ENCODE data around the gene NPB.
"Not testable (repeated sequence)": the region's sequence is repeated elsewhere in the genome, so short reads cannot be mapped to it uniquely, and the experiment has no call there.

NPB gene

DNA sequence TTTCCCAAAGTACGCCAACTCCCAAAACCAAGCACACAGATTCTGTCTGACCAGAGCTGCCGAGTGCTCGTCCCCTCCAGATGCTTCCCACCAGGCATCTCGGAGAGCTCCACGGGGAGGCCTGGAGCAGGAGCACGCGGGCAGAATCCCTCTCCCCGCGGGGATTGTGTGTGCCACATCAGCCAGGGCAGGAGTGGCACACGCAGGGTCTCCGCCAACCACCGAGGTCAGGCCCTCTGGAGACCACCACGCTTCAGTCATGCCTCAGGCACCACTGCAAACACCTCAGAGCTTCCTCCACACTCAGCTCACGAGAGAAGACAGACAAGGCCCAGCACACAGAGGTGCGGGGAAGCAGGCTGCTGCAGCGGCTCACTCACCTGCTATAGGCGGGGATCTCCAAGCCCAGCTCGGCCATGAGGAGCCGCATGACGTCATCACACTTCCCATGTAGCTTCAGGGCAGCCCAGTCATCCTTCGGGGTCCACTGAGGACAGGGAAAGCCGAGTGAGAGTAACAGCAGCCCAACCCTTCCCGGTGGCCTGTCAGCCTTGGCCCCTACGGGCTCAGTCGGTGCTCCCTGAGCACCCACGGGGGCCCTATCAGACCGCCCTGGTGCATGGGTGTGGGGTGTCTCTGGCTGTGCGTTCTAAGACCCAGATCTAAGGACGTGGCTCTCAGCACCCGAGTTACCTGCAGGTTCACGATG is 11.5 kb downstream of the NPB start:
- DNase-seq: no peak

DNA sequence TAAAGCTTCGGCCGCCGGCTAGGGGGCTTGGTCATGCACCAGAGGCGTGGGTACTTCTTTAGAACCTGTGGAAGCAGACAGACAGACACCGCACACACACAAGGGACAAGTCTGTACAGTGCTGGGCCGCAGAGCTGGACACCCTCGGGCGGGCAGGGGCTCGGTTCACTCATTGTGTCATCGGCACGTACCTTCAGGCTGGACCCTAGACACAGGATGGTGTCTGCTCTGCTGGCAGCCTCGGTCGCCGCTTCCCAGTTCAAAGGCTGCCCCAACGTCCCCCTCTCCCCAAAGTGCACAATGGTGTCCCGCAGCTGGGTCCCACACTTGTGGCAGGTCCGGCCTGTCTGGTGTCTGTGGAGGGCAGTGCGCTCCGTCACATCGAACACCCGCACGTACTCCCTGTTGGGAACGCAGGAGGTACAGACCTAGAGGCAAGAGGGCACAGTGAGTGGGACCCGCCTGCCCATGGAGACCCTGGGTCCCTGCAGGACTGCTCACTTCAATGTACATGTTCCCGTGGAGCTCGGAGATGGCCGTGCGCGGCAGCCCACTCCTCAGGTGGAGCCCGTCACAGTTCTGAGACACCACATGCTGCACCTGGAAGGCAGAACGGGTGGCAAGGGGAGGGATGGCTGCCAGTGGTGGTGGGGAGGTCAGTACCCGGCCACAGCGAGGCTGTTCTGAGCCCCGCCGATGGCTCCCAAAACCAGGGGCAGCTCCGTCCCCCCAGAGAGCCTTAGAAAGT is 12.2 kb downstream of the NPB start:
- no peak for DNase-seq

DNA sequence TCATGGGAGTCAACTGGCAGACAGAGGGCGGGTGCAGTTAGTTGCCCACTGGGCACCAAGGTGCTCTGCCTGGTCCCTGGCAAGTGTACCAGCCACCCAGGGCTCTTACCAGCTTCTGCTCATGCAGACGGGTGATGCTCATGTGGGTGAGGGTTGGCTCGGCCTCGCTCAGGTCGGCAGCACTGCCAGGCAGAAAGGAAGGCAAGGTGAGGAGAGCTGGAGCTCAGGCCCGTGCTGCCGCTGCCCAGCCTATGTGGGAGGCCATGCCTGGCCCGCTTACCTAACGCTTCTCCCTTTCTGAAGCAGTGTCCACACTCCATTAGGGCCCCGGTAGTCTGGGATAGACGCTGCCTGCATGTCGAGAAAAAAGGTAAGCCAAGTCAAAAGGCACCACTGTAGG is 13.3 kb downstream of the NPB start:
- no peak for DNase-seq

DNA sequence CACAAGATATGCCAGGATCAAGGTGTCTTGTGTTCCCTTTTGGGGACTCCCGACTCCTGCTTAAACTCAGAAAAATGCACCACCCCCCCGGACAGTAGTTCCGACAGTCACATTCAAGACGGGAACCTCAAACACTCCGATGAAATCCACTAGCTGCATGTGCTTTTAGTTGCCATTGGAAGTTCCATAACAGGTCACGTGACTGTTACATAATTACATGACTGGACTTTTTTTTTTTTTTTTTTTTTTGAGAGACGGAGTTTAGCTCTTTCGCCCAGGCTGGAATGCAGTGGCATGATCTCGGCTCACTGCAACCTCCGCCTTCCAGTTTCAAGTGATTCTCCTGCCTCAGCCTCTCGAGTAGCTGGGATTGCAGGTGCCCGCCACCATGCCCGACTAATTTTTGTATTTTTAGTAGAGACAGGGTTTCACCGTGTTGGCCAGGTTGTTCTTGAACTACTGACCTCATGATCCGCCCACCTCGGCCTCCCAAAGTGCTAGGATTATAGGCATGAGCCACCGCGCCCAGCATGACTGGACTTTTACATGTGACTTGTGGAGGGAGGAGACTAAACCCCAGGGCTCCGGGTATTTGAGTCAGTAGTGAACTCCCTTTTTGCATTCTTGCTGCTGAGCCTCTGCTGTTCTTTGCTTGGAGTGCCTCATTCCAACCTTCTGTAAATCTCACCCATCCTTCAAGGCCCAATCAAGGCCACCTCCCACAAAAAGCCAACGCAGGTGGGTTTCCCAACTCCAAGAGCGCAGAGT is 14.4 kb downstream of the NPB start:
- DNase-seq: no peak

DNA sequence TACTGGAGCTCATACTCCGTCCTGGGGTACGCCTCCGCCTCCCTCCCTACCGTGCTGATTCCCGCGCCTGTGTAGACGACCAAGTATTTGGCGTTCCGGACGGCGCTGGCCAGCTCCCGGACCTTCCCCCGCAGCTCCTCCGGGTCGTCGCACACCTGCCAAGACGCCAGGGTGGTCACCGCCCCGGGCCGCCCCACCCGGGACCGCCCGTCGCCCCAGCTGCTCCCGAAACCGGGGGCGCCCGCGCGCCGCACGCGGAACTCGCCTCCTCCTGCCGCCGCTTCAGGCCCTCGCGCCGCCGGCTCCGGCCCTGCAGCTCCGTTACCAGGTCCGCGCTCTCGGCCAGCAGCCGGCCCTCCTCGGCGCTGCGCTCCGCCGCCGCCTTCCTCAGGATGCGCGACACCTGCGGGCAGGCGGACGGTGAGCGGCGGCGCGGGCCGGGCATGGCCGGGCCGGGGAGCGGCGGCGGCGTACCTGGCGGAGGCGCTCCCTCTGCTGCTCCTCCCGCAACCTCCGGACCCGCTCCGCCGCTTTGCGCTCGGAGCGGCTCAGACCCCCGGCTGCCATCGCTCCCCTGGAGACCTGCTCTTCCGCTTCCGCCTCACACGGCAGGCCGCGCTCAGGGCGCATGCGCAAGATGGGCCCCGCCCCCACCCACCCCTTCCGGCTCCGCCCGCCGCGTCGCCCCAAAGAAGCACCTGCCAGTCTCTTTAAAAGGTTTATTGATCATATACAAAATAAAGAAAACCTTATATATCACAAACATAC is 15.7 kb downstream of the NPB start, which contains the start of gene SIRT7:
TSS of gene SIRT7 (minus strand) at position 612 of the 768 bp plus-strand sequence. CDS start at position 567, 45 bp downstream.
- peak; percentile 72 for DNase-seq

DNA sequence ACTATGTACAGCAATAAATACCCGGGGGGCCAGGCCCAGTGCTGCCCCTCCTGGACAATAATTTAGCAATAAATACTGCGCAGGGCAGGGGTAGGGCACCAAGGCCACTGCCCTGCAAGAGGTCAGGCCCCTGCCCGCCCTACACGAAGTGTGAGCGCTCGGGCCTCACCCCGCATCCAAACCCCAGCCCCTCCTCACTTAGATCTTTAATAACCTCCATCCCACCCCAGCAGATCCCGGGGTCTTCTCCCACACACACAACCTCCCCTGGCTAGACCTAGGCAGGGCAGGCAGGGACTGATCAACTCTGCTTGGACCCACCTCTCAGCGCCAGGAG is 16.3 kb downstream of the NPB start:
- not testable (repeated sequence) for DNase-seq

DNA sequence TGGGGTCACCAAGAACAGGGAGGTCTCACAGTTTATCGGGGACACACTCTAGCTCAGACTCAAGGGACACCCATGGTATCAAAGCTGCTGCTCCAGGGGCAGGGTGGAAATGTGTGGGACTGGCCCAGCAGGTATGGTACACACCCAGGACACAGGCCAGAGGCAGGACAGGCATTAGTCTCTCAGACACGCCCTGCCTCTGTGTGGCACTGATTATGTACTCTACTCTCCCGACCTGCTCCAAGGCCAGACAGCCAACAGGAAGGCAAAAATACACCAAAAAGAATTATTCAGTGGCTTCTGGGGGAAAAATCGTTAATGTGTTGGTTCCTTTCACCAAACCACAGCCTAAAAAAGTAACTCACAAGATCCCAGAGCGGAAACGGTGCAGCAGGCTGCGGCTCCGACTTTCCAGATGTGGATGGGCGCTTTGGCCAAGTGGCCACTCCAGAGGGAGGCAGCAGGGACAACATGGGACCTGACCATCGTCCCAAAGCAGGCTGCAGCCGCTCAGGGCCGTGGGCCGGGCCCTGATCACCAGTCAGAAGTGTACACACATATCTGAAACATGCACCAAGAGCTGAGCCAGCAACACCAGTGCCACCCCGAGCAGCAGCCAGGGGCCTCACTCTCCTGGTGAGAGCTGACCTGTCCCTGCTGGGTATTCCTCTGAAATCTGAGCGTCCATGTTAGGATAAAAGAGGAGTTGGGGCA is 17.0 kb downstream of the NPB start:
- DNase-seq: no peak

DNA sequence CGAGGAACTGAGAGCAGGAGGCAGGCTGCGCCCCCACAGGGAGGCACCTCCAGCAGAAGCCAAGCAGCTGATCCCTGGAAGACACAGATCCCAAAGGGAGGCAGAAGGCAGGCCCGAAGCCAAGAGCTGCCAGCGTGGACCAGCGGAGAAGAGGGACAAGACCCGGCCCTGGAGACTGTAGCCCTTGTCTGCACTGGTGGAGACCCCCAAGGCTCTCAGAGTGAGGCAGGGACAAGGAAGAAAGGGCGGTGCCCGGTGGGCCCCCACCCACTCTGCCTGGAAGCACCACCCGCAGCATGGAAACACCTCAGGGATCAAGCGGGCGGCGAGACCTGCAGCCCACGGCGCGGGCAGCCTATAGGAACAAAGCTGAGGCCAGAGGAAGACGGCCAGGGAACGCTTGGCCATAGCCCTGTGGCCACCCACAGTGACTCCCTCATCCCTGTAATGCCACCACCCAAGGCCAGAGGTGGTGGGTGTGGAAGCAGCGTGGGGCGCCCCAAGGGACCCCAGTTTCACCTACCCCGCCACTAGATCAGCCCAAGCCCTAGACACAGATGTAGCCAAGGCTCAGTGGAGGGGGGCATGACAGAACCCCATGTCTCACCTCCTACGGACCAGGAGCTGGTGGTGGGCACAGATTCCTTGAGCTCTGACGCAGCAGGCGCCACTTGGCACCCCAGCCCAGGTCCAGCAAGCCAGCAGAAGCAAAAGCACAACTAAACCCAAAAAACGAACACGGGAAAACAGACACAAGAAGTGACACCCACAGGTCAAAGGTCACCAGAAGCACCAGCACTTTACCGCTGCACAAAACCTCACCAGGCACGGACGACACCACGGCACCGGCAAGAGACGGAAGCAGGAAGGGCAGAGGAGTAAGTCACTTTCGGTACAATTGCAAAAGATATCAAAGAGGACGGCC is 18.8 kb downstream of the NPB start:
- no peak for DNase-seq

DNA sequence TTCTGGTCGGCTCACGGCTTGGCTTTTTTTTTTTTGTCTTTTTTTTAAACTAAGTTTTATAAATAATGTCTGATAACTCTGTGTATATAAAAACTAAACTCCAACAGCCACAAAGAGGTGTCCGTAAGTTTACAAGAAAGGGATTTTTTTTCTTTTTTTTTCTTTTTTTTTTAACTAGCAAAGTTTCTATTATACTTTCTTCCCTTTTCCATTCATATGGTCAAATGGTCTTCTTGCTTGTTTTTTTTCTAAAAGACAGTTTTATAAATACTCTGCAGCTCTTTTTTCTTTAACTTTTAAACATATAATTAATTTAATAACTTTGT is 19.5 kb downstream of the NPB start:
- no peak for DNase-seq

DNA sequence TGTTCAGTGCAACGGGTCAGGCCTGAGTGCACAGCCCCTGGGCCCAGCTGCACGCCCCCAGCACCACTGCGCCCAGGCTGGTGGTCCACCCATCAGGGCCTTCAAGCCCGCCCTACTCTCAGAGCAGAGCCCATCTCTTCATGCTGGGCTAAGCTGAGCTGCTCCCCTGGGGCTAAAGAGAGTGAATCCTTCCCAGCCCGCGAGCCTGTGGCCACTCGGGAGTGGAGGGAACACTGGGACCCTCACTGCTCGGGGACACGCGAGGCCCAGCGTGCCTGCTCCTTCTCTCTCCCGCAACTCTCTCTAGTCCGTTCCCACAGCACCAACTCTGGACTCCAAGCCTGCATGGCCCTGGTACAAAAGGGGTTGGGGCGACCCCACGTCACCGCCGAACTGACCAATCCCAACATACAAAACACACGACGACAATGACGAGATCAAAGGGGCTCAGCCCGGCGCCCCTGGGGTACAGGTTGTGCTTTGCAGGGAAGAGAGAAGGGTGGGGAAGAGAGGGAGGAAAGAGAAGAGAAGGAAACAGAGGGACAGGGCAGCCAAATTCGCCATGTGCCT is 20.0 kb downstream of the NPB start:
- no peak for DNase-seq

DNA sequence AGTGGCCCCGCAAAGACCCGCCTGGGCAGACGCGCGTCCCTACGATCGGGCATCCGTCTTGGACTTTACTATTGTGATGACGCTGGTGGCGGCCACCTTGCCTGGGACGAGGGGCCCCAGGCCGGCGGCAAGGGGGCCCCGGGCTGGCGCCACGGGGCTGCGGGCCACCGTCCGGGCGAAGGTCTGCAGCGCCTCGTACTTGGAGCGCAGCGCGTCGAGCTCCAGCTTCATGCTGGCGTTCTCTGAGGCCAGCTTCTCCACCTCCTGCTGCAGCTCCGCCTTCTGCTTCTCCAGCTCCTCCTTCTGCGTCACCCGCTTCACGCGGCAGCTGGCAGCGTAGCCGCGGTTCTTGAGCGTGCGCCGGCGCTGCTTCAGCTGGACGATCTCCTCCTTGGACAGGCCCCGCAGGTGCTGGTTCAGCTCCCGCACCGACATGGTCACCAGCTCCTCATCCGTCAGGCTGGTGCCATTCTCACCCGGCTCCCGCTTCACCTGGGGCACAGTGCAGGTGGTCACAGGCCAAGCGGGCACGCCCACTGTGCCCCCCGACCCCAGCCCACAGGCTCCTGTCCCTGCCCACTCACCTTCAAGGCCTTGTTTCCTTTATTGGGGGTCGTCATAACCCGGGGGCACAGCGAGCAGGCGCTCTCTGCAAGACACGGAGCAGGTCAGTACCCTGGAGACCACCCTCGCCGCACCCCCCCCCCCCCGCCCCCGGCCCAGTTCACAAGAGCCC is 20.7 kb downstream of the NPB start:
- DNase-seq: no peak

DNA sequence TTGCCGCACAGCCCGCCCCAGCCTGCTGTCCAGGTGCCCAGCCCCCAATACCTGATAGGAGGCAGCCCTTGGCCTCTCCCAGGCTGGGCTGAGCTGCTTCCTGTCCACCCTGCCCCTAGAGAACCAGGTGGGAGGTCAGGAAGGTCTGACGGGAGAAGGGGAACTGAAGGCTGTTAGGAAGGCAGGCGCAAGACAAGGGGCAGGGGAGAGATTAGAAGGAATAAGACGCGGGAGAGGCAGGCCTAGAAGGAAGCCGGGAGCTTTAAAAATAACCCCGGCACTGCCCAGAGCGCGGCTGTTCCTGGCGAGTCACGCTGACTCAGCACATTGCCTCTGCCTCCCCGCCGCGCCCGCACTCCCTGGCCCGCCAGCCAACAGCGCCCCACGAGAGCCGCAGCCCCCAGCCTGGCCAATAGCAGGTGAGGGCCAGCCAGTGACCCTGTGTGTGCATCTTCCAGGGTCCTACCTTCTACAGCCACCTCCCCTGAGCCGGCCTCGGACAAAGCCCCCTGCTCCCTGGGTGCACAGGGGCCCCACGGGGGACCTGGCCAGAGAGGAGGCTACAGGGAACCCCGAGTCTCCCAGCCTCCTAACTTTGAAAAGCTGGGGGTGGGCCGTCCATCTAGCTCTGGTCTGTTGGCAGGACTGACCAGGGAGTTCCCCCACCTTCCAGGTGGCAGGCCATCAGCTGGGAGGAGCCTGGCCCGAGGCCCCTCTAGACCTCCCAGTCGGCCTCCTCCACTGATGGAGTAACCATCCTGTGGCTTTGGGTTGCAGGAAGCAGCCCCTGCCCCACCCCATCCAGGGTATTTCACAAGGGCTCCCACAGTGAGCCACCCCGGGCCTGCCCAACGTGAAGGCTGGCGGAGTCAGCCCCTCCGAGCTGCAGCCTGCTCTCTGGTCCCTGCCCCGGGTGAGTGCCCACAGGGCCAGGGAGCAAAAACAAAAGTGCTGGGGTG is 21.5 kb downstream of the NPB start:
- DNase-seq: no peak

DNA sequence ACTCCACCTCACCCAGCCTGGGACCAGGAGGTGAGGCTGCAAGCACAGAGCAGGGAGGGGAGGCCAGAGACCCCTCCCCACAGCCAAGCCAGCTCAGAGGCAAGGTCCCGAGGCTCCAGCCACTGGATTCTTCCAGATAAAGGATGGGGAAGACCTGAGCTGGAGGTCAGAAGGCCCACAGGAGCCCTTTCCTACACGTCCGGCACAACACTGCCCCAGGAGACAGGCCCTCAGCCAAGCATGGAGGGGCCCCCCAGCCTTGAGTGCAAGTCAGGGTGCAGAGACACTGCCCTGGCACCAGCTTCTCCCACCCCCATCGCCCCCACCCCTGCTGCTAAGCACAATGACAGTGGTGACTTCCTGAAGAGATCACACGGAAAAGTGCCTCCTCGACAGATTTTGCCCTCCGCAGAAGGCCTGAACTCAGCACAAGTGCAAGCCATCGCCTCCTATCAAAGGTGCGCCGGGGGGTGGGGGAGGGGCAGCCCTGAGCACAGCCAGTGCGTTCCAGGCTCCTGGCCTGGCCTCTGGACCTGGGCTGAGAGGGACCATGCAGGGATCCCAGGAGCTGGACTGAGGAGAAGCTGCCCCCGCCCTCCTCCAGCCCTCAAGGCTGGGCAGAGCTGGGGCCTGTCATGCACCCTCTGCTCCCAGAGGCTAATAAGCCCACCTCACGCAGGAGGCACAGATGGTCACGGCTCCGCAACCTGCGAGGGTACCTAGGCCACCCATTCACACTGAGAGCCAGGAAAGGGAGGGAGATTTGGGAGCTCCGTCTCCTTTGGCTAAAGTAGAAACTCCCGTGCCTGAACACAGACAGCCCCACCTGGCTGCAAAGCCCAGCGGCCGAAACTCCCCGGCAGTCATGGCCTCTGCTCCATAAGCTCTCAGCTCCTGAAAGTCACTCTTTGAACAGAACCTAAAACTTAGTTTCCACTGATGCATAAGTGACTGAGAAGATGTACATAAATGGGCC is 22.8 kb downstream of the NPB start:
- DNase-seq: no peak

DNA sequence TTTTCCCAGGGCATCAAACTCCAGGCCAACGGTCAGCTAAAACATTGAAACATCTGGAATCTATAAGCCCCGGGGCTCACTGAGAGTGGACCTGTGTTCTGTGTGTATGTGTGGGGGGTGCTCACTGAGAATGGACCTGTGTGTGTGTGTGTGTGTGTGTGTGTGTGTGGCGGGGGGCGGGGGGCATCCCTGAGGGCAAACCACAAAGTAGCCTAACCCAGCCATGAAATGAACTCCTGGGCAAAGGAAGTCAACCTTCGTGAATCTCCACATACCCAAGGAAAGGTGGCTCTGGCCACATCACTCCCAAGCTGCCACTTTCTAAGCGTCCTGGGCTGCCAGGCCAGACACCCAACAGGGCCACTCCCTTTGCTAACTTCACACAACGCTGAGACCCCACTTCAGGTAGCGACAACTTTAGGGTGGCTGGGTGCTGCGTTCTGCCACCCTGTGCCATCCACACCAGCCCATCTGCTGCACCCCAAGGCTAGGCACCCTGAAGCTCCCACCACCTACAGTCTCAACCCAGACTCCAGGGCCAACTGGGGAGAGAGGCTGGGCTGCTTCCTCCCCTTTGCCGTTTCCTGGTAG is 23.9 kb downstream of the NPB start:
- DNase-seq: no peak

DNA sequence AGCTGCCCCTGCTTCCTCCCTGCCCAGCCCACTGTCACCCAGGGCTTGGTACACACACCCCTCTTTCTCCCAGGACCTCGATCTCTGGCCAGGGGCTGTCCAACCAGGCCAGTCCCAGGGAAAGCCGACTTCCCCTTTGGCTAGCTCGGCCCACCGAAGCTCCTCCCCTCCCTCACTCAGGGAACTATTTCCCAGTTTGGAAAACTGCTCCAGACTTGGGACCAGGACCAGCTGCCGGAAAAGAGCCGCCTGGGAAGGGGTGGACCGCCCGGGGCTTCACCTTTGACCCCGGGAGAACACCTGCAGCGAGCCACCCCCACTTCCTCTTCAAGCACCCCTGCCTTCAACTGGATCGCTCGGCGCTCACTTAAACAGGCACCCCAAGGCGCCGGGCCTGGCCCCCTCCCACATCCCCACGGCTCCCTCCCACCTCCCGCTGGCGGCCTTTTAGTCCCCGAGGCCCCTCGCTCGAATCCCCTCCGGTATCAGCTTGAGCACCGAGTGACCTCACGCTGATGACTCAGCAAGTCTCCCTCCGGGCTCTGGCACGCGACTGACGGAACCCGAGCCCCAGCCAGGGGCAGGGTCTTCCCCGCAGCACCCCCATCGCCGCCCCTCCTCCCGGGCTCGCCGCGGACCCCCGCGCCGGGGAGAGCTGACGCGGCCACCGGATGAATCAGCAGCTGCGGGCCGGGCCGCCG is 24.6 kb downstream of the NPB start:
- DNase-seq: peak; percentile 76

DNA sequence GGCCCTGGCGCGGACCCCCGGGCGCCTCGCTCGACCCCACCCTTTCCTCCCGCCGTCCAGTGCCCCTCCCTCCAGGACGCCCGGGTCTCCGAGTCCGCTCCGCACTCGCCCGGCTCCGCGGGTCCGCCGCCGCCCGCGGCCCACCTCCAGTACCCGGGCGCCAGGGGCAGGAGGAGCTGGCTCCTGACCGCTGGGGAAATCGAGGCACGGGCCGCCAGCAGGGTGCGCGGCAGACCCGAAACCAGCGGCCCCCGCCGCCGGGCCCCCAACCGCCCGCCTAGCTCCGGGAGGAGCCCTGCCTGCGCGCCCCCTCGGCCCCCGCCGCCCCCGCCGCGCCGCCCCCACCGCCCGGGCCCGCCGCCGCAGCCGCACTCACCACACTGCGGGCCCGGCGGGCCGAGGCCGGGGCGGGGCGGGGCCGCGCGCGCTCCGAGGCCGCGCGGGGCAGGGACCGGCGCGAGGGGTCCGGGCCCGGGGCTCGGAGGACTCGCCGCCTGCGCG is 25.2 kb downstream of the NPB start:
- peak; percentile 34 for DNase-seq
